HCT116 (cell line): ENCODE results near the gene INSL3. TPM values are rescaled to one million over a fixed set of nuclear protein-coding genes. Genes with fewer than 3 reads are reported as not detected.
A peak's percentile ranks its signal among the peaks of the same experiment; 100 is the strongest.

Experiments used
- ATAC-seq: fragments of 200-7000 bp; cut with Tn5 transposase; 2 replicates; pipeline ENCODE4 v1.9.1; 2020; ENCODE audit warnings: mild to moderate bottlenecking, moderate library complexity
- BruUV-seq: library from RNA; stranded (reverse); fragments of 400-500 nt; replicated peaks from 2 replicates; lab custom pipeline; 2021; lab: Mats Ljungman, UMichigan
- CTCF ChIA-PET: fragments of 300-600 bp; sonication (Branson Sonifier 250); formaldehyde crosslinking; loops from one replicate; lab custom pipeline; 2021; ENCODE audit warnings: antibody characterized with exemption; lab: Charles Lee
- POLR2A ChIA-PET: fragments of 300-600, 350-600 bp; sonication (Branson Sonifier 250); formaldehyde crosslinking; loops from one replicate; lab custom pipeline; 2021; ENCODE audit warnings: antibody characterized with exemption; lab: Charles Lee
- RAD21 ChIA-PET, 2 experiments: fragments of 300-600 bp; sonication (Branson Sonifier 250); formaldehyde crosslinking; loops; one replicate each; lab custom pipeline; 2023; ENCODE audit warnings: low total read pairs in 2 of 2; ENCODE audit not compliant: uncharacterized antibody in 2 of 2, unreplicated experiment in 2 of 2, low non-redundant PET in 1 of 2; lab: Charles Lee
- DNase-seq: peaks from one replicate; pipeline ENCODE4 v3.0.0-alpha.2; 2010; ENCODE audit warnings: low read depth, low spot score
- H2AFZ ChIP-seq: fragments of 200-600 bp; shearing (Covaris generic), sonication (generic); 2 replicates; pipeline ENCODE4 v1.6.1; 2017; ENCODE audit warnings: low read depth, mixed run types, mixed read lengths, antibody characterized with exemption, low read length; ENCODE audit not compliant: poor library complexity, severe bottlenecking
- H3K27ac ChIP-seq: 2 replicates; pipeline ENCODE4 v1.5.1; 2012; ENCODE audit warnings: low read depth, low read length
- H3K27me3 ChIP-seq: fragments of 200-600 bp; sonication (generic); 2 replicates; pipeline ENCODE4 v1.6.1; 2016; ENCODE audit warnings: mixed run types, low read length, mixed read lengths; ENCODE audit not compliant: insufficient read depth
- H3K36me3 ChIP-seq, 2 experiments: fragments of 200-500 bp in 1 of 2; fragments of 200-600 bp in 1 of 2; sonication (Bioruptor generic) in 1 of 2; sonication (generic) in 1 of 2; 2 replicates each; pipeline versions ENCODE4 v1.5.1 to v1.6.1; 2014 to 2016; ENCODE audit warnings: low read length in 2 of 2, inconsistent platforms in 1 of 2, mixed read lengths in 1 of 2, mixed run types in 1 of 2; ENCODE audit not compliant: insufficient read depth in 2 of 2, control insufficient read depth in 1 of 2
- H3K4me1 ChIP-seq, 2 experiments: fragments of 200-600 bp in 1 of 2; sonication (generic) in 1 of 2; 2 replicates each; pipeline versions ENCODE4 v1.5.1 to v1.6.1; 2012 to 2017; ENCODE audit warnings: low read length in 2 of 2, inconsistent platforms in 1 of 2, mild to moderate bottlenecking in 1 of 2, mixed read lengths in 1 of 2, mixed run types in 1 of 2, moderate library complexity in 1 of 2; ENCODE audit not compliant: insufficient read depth in 2 of 2, control insufficient read depth in 1 of 2
- H3K4me2 ChIP-seq: fragments of 200-600 bp; sonication (generic); 2 replicates; pipeline ENCODE4 v1.6.1; 2017; ENCODE audit warnings: mixed run types, low read length, mixed read lengths
- H3K4me3 ChIP-seq, 2 experiments: fragments of 200-600 bp in 1 of 2; sonication (generic) in 1 of 2; replicated peaks in 1 of 2; 2 replicates each; pipeline ENCODE4 v1.5.1; 2011 to 2016; ENCODE audit warnings: low read length in 2 of 2, control low read depth in 1 of 2, low read depth in 1 of 2, mild to moderate bottlenecking in 1 of 2, mixed read lengths in 1 of 2, mixed run types in 1 of 2
- H3K79me2 ChIP-seq: fragments of 200-600 bp; sonication (generic); 2 replicates; pipeline ENCODE4 v1.6.1; 2017; ENCODE audit warnings: mild to moderate bottlenecking, mixed run types, low read length, moderate library complexity, mixed read lengths; ENCODE audit not compliant: insufficient read depth
- H3K9ac ChIP-seq: fragments of 200-600 bp; sonication (generic); 2 replicates; pipeline ENCODE4 v1.6.1; 2016; ENCODE audit warnings: low read length, mixed read lengths
- H3K9me2 ChIP-seq: fragments of 200-600 bp; sonication (generic), shearing (Covaris generic); 2 replicates; pipeline ENCODE4 v1.6.1; 2017; ENCODE audit warnings: mixed run types, mild to moderate bottlenecking, moderate library complexity; ENCODE audit not compliant: insufficient read depth
- H3K9me3 ChIP-seq, 2 experiments: fragments of 200-500 bp in 1 of 2; fragments of 200-600 bp in 1 of 2; sonication (Bioruptor generic) in 1 of 2; sonication (generic) in 1 of 2; 2 replicates each; pipeline ENCODE4 v1.6.1; 2014 to 2017; ENCODE audit warnings: low read length in 2 of 2, mixed read lengths in 2 of 2, inconsistent platforms in 1 of 2, low read depth in 1 of 2, mild to moderate bottlenecking in 1 of 2, mixed run types in 1 of 2, moderate library complexity in 1 of 2; ENCODE audit not compliant: control insufficient read depth in 1 of 2, insufficient read depth in 1 of 2
- H4K20me1 ChIP-seq: fragments of 200-600 bp; sonication (generic), shearing (Covaris generic); 2 replicates; pipeline ENCODE4 v1.6.1; 2017; ENCODE audit warnings: mixed run types, mild to moderate bottlenecking, moderate library complexity; ENCODE audit not compliant: insufficient read depth
- CTCF ChIP-seq, 3 experiments: fragments of 200-600 bp in 1 of 3; sonication (generic) in 1 of 3; IDR thresholded peaks in 2 of 3; conservative IDR thresholded peaks in 1 of 3; 2 replicates each; pipeline ENCODE4 v1.5.1; 2012 to 2017; ENCODE audit warnings: low read depth in 2 of 3, low read length in 2 of 3, antibody characterized with exemption in 1 of 3, borderline replicate concordance in 1 of 3, control low read depth in 1 of 3, mild to moderate bottlenecking in 1 of 3, mixed read lengths in 1 of 3, mixed run types in 1 of 3, moderate library complexity in 1 of 3; ENCODE audit not compliant: insufficient read depth in 1 of 3
- ELF1 ChIP-seq: IDR thresholded peaks from 2 replicates; pipeline ENCODE4 v1.6.1; 2012; ENCODE audit warnings: low read depth, borderline replicate concordance
- FOSL1 ChIP-seq: IDR thresholded peaks from 2 replicates; pipeline ENCODE4 v1.6.1; 2012; ENCODE audit warnings: low read depth
- POLR2A ChIP-seq: IDR thresholded peaks from 2 replicates; pipeline ENCODE4 v1.7.0; 2011; ENCODE audit warnings: borderline replicate concordance; ENCODE audit not compliant: insufficient read depth, insufficient read length; ENCODE audit errors: extremely low read depth
- RAD21 ChIP-seq: IDR thresholded peaks from 2 replicates; pipeline ENCODE4 v1.6.1; 2012; ENCODE audit warnings: low read depth, mild to moderate bottlenecking
- SP1 ChIP-seq: IDR thresholded peaks from 2 replicates; pipeline ENCODE4 v1.6.1; 2012; ENCODE audit warnings: low read depth
- YY1 ChIP-seq: IDR thresholded peaks from 2 replicates; pipeline ENCODE4 v1.6.1; 2011; ENCODE audit warnings: low read length, low read depth, moderate library complexity, mild to moderate bottlenecking; ENCODE audit not compliant: insufficient replicate concordance; ENCODE audit errors: extremely low read depth
- ZFX ChIP-seq: fragments of 450-650 bp; IDR thresholded peaks from 2 replicates; pipeline ENCODE4 v1.6.1; 2017
- ZNF274 ChIP-seq: fragments of 200-500 bp; sonication (Bioruptor generic); IDR thresholded peaks from 2 replicates; pipeline ENCODE4 v1.6.1; 2014; ENCODE audit warnings: mild to moderate bottlenecking, low read depth, low read length, inconsistent platforms
- intact Hi-C: fragments of 100-400 bp; cut with micrococcal nuclease; formaldehyde crosslinking; loops from 2 replicates; pipeline ENCODE4 v1.10.0; 2022
- total RNA-seq: library from RNA; stranded (reverse); gene quantifications from one replicate; pipeline ENCODE4 v1.2.1, GENCODE V29; 2021; ENCODE audit not compliant: unreplicated experiment

The INSL3 gene
- total RNA-seq, 1 experiment from 2014 or later: 0.96 TPM

DNA sequence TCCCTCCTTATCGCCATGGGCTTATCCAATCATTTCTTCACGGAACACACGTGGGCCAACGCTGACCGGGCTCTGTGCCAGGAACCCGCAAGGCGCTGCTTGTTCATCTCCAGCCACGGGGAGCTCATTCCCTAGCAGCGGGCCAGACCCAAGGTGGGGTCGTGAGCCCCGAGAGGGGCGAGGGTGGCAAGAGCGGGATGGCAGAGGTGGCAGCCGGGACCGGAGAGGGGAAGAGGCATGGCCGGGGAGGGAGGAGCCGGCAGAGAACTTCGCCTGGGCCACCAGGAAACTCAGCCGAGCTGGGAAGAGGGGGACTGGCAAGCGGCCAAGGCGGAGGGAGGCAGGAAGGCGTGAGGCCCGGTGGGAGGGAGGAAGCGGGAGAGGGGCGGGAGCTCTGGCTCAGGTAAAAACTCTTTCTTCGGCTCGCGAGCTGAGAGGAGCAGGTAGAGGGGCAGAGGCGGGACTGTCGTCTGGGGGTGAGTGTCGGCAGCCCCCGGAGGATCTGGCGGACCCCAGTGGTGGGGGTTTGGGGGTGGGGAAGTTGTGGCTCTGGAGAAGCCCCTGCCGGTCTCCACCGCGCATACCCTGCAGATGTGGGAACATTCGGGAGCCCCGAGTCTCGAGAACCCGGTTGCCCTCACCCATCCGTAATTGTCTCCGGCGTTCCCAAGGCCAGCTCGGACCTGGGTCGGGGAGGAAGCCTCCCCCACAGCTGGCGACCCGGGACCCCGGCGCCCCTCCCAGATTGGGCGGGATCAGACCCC, 26.4 kb downstream of the INSL3 start, which contains the start of gene B3GNT3 (continued):
- TF ChIP-seq ZNF274 (no peak), POLR2A (peak; percentile 42), FOSL1 (no peak), ZFX (no peak), RAD21 (no peak), CTCF (IDR thresholded peaks at IDR 0.05 in 2 of 3, conservative IDR thresholded peaks at IDR 0.05 in 1 of 3; ENCODE audit: borderline replicate concordance in 1 of 3, insufficient read depth in 1 of 3, low read depth in 2 of 3, low read length in 2 of 3) (no peak), SP1 (peak; percentile 61), YY1 (peak; percentile 8)

- TF ChIP-seq ELF1 (no peak), CTCF (IDR thresholded peaks at IDR 0.05 in 2 of 3, conservative IDR thresholded peaks at IDR 0.05 in 1 of 3; ENCODE audit: borderline replicate concordance in 1 of 3, insufficient read depth in 1 of 3, low read depth in 2 of 3, low read length in 2 of 3) (peak in 1 of 3 experiments; percentile 19; a peak in 3 of 6 replicates)
- Histone ChIP-seq H3K4me2 (peak overlapping the region; percentile 93), H4K20me1 (no peaks in the 10 kb centered on the region), H3K4me3 (peak overlapping the region; percentile 75 to 90), H3K9me2 (no peaks in the 10 kb centered on the region), H3K27ac (peak overlapping the region; percentile 84), H3K79me2 (peaks cover 34% of the 10 kb centered on the region), H3K9me3 (no peaks in the 10 kb centered on the region), H2AFZ (peak overlapping the region; percentile 69), H3K27me3 (no peaks in the 10 kb centered on the region), H3K36me3 (no peaks in the 10 kb centered on the region), H3K9ac (peak overlapping the region; percentile 86), H3K4me1 (peaks cover 67 to 93% of the 10 kb centered on the region in 2 experiments)
- no peak for ATAC-seq
- TSS peak; percentile 88 for BruUV-seq
- intact Hi-C loops: loop anchor here (1.0 kb wide), 1 partner anchor 61 kb away; no protein-coding TSS in a partner anchor
- DNase-seq: no peak
- ChIA-PET RAD21 (interaction anchor here in 1 of 2 experiments (0.5 kb wide), 1 partner anchor 10 kb away, joined by 3 read pairs; no protein-coding TSS in a partner anchor), POLR2A (interaction anchor here (0.9 to 3.4 kb wide), 11 partner anchors 10 to 489 kb away, joined by 3 to 20 read pairs (median 3); partner anchors contain the start of genes MRPL34, MVB12A and RPL18A), CTCF (interaction anchor here (1.3 to 2.7 kb wide), 3 partner anchors 11 to 65 kb away, joined by 3 to 10 read pairs (median 4); partner anchors contain the start of gene RPL18A)
These were observed 26.9 kb downstream of the INSL3 start for GRCh38 chr19:17794412-17794730.
